Trophoblast cell (in vitro differentiated cells and primary cell): ENCODE results near the gene GALNT16.

Experiments used
- DNase-seq, 2 donors: peaks; one replicate each; pipeline ENCODE4 v3.0.0-alpha.2; 2016
- H2AFZ ChIP-seq: 2 replicates; pipeline ENCODE4 v1.6.1; 2013; ENCODE audit warnings: low read length, moderate library complexity, mild to moderate bottlenecking; ENCODE audit not compliant: insufficient read depth, poor library complexity
- H2AK5ac ChIP-seq: 2 replicates; pipeline ENCODE4 v1.6.1; 2013; ENCODE audit warnings: mild to moderate bottlenecking, low read length
- H2BK120ac ChIP-seq: 2 replicates; pipeline ENCODE4 v1.6.1; 2013; ENCODE audit warnings: low read length, mild to moderate bottlenecking, moderate library complexity; ENCODE audit not compliant: insufficient read depth, poor library complexity
- H2BK12ac ChIP-seq: 2 replicates; pipeline ENCODE4 v1.6.1; 2013; ENCODE audit warnings: mild to moderate bottlenecking, low read length, moderate library complexity
- H2BK5ac ChIP-seq: 2 replicates; pipeline ENCODE4 v1.6.1; 2013; ENCODE audit warnings: low read length, low read depth, moderate library complexity, mild to moderate bottlenecking; ENCODE audit not compliant: poor library complexity
- H3K14ac ChIP-seq: 2 replicates; pipeline ENCODE4 v1.6.1; 2013; ENCODE audit warnings: mild to moderate bottlenecking, low read length
- H3K18ac ChIP-seq: 2 replicates; pipeline ENCODE4 v1.6.1; 2013; ENCODE audit warnings: mild to moderate bottlenecking, low read length
- H3K23ac ChIP-seq: 2 replicates; pipeline ENCODE4 v1.6.1; 2013; ENCODE audit warnings: low read length
- H3K27ac ChIP-seq: 2 replicates; pipeline ENCODE4 v1.5.1; 2013; ENCODE audit warnings: low read depth, mild to moderate bottlenecking, inconsistent platforms, low read length, moderate library complexity
- H3K27me3 ChIP-seq: 2 replicates; pipeline ENCODE4 v1.6.1; 2013; ENCODE audit warnings: inconsistent platforms, mild to moderate bottlenecking, low read length, moderate library complexity; ENCODE audit not compliant: insufficient read depth
- H3K36me3 ChIP-seq, 2 experiments: 1 replicate in 1 of 2; 2 replicates in 1 of 2; pipeline ENCODE4 v1.6.1; 2013; ENCODE audit warnings: low read length in 2 of 2, mild to moderate bottlenecking in 2 of 2, moderate library complexity in 1 of 2; ENCODE audit not compliant: insufficient read depth in 2 of 2, control insufficient read depth in 1 of 2
- H3K4ac ChIP-seq: 2 replicates; pipeline ENCODE4 v1.6.1; 2013; ENCODE audit warnings: low read depth, mild to moderate bottlenecking, low read length, moderate library complexity
- H3K4me1 ChIP-seq, 2 experiments: 1 replicate in 1 of 2; 2 replicates in 1 of 2; pipeline ENCODE4 v1.6.1; 2013; ENCODE audit warnings: low read length in 2 of 2, mild to moderate bottlenecking in 2 of 2, moderate library complexity in 1 of 2; ENCODE audit not compliant: insufficient read depth in 2 of 2, control insufficient read depth in 1 of 2
- H3K4me2 ChIP-seq: 2 replicates; pipeline ENCODE4 v1.6.1; 2013; ENCODE audit warnings: inconsistent platforms, mild to moderate bottlenecking, low read length, moderate library complexity
- H3K4me3 ChIP-seq: 2 replicates; pipeline ENCODE4 v1.5.1; 2013; ENCODE audit warnings: mild to moderate bottlenecking, low read depth, low read length, inconsistent platforms
- H3K79me1 ChIP-seq: one replicate; pipeline ENCODE4 v1.6.1; 2013; ENCODE audit warnings: low read length
- H3K79me2 ChIP-seq: 2 replicates; pipeline ENCODE4 v1.6.1; 2013; ENCODE audit warnings: low read length, mild to moderate bottlenecking; ENCODE audit not compliant: control insufficient read depth, insufficient read depth, poor library complexity
- H3K9ac ChIP-seq: 2 replicates; pipeline ENCODE4 v1.6.1; 2013; ENCODE audit warnings: mild to moderate bottlenecking, low read length
- H3K9me3 ChIP-seq: 2 replicates; pipeline ENCODE4 v1.6.1; 2013; ENCODE audit warnings: low read depth, mild to moderate bottlenecking, control low read depth, inconsistent platforms, low read length; ENCODE audit not compliant: insufficient read depth
- H4K12ac ChIP-seq: 2 replicates; pipeline ENCODE4 v1.6.1; 2013; ENCODE audit warnings: low read depth, mild to moderate bottlenecking, low read length, moderate library complexity
- H4K8ac ChIP-seq: 2 replicates; pipeline ENCODE4 v1.6.1; 2013; ENCODE audit warnings: low read depth, mild to moderate bottlenecking, low read length, moderate library complexity
- H4K91ac ChIP-seq: one replicate; pipeline ENCODE4 v1.6.1; 2013; ENCODE audit warnings: low read depth, mild to moderate bottlenecking, low read length, moderate library complexity
- WGBS: extraction: QIAGEN DNeasy Blood & Tissue Kit; methylation state at CpG from one replicate; pipeline ENCODE4 v1.1.7; 2013; ENCODE audit warnings: missing lambda C conversion rate; ENCODE audit not compliant: insufficient read length, insufficient coverage; ENCODE audit errors: extremely low coverage; 5-methylcytosine and 5-hydroxymethylcytosine counted together

The GALNT16 gene

DNA sequence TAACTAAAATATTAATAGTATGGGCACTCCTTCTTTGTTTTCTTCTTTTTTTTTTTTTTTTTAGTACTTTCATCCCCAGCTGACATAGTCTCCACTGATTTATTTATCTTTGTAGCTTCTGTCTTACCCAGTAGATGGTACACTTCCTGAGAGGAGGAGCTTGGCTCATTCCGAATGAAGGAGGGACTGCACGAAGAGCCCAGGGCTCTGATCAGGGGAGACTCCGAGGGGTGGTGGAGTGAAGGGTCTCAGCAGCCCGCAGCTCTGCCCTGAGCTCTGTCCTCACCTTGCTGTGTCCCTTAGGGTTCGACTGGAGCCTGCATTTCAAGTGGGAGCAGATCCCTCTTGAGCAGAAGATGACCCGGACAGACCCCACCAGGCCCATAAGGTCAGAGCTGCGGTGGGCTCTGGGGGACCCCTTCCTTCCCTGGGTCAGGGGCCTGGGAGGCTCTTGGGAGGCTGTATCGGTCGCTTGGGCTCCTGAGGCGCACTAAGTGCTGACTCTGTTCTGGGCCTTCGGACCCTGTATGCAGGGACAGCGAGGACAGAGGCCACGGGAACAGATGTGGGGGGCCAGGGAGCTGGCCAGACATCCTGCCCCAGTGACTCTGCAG is 72.9 kb downstream of the GALNT16 start:
- no peaks in the 10 kb centered on the region for H3K9me3 ChIP-seq
- no peak overlapping the region for H3K14ac ChIP-seq
- peaks cover 2% of the 10 kb centered on the region for H3K79me1 ChIP-seq
- H3K4me3 ChIP-seq, result no peak overlapping the region
- no peak overlapping the region for H4K12ac ChIP-seq
- no peak overlapping the region for H4K8ac ChIP-seq
- no peaks in the 10 kb centered on the region for H3K27me3 ChIP-seq
- H3K18ac ChIP-seq, result no peak overlapping the region
- H3K4me1 ChIP-seq, result peaks cover 17 to 20% of the 10 kb centered on the region in 2 experiments
- H4K91ac ChIP-seq, result no peak overlapping the region
- no peak overlapping the region for H2AK5ac ChIP-seq
- no peak overlapping the region for H3K9ac ChIP-seq
- no peak for DNase-seq
- H2BK12ac ChIP-seq, result no peak overlapping the region
- no CpG with 5 or more reads among the region's 13 CpGs for WGBS
- no peak overlapping the region for H3K23ac ChIP-seq
- no peaks in the 10 kb centered on the region for H3K79me2 ChIP-seq
- no peak overlapping the region for H2BK5ac ChIP-seq
- H3K36me3 ChIP-seq, result no peaks in the 10 kb centered on the region
- H3K27ac ChIP-seq, result no peak overlapping the region
- H3K4ac ChIP-seq, result no peak overlapping the region
- H2BK120ac ChIP-seq, result no peak overlapping the region
- H3K4me2 ChIP-seq, result no peak overlapping the region
- H2AFZ ChIP-seq, result no peak overlapping the region

GRCh38 chr14:69333791-69334337 is 73.9 kb downstream of the GALNT16 start:
- Histone ChIP-seq H3K27me3 (no peaks in the 10 kb centered on the region), H3K4me1 (peaks cover 17 to 20% of the 10 kb centered on the region in 2 experiments), H3K4me3 (no peak overlapping the region), H3K23ac (no peak overlapping the region), H3K14ac (no peak overlapping the region), H3K79me1 (peaks cover 2% of the 10 kb centered on the region), H3K36me3 (no peaks in the 10 kb centered on the region), H3K9ac (no peak overlapping the region), H4K8ac (no peak overlapping the region), H3K4ac (no peak overlapping the region), H3K79me2 (no peaks in the 10 kb centered on the region), H4K12ac (no peak overlapping the region), H2BK5ac (no peak overlapping the region), H4K91ac (no peak overlapping the region), H3K9me3 (no peaks in the 10 kb centered on the region), H2AK5ac (no peak overlapping the region), H2BK120ac (no peak overlapping the region), H3K27ac (no peak overlapping the region), H3K18ac (no peak overlapping the region), H2AFZ (no peak overlapping the region), H2BK12ac (no peak overlapping the region), H3K4me2 (no peak overlapping the region)
- no CpG with 5 or more reads among the region's 4 CpGs for WGBS
- no peak for DNase-seq

GRCh38 chr14:69334576-69334975 is 74.6 kb downstream of the GALNT16 start:
- Histone ChIP-seq H3K9me3 (no peaks in the 10 kb centered on the region), H2AK5ac (no peak overlapping the region), H3K79me2 (no peaks in the 10 kb centered on the region), H3K36me3 (no peaks in the 10 kb centered on the region), H2AFZ (no peak overlapping the region), H3K14ac (no peak overlapping the region), H2BK12ac (peak overlapping the region; percentile 10), H3K79me1 (peaks cover 2% of the 10 kb centered on the region), H4K8ac (no peak overlapping the region), H2BK5ac (no peak overlapping the region), H3K27me3 (no peaks in the 10 kb centered on the region), H4K12ac (no peak overlapping the region), H3K27ac (no peak overlapping the region), H3K4ac (no peak overlapping the region), H3K4me3 (no peak overlapping the region), H2BK120ac (no peak overlapping the region), H3K18ac (no peak overlapping the region), H3K4me1 (peaks cover 17 to 20% of the 10 kb centered on the region in 2 experiments), H3K23ac (no peak overlapping the region), H3K4me2 (no peak overlapping the region), H4K91ac (no peak overlapping the region), H3K9ac (no peak overlapping the region)
- no peak for DNase-seq
- WGBS, result no CpG with 5 or more reads among the region's 6 CpGs

- H3K9me3 ChIP-seq, result no peaks in the 10 kb centered on the region
- no peak overlapping the region for H2AK5ac ChIP-seq
- no peak overlapping the region for H2BK12ac ChIP-seq
- H4K91ac ChIP-seq, result no peak overlapping the region
- H3K79me2 ChIP-seq, result no peaks in the 10 kb centered on the region
- no peak overlapping the region for H4K8ac ChIP-seq
- no peak overlapping the region for H3K9ac ChIP-seq
- H3K23ac ChIP-seq, result no peak overlapping the region
- H3K4me2 ChIP-seq, result no peak overlapping the region
- no peaks in the 10 kb centered on the region for H3K36me3 ChIP-seq
- H3K79me1 ChIP-seq, result peaks cover 2% of the 10 kb centered on the region
- no peak overlapping the region for H3K4ac ChIP-seq
- H2BK5ac ChIP-seq, result no peak overlapping the region
- H3K14ac ChIP-seq, result no peak overlapping the region
- no peak overlapping the region for H2BK120ac ChIP-seq
- no CpG with 5 or more reads among the region's 6 CpGs for WGBS
- no peak overlapping the region for H3K4me3 ChIP-seq
- H2AFZ ChIP-seq, result no peak overlapping the region
- H4K12ac ChIP-seq, result no peak overlapping the region
- H3K27ac ChIP-seq, result peak overlapping the region; percentile 64
- no peaks in the 10 kb centered on the region for H3K27me3 ChIP-seq
- peak overlapping the region; percentile 31 for H3K18ac ChIP-seq
- H3K4me1 ChIP-seq, result peaks cover 17 to 20% of the 10 kb centered on the region in 2 experiments
- DNase-seq, result peak in 1 of 2 donors; percentile 6
These were observed 75.4 kb downstream of the GALNT16 start for GRCh38 chr14:69335371-69335771.
